ENCODE results near the gene C3orf22. TPM values are rescaled to one million over a fixed set of nuclear protein-coding genes. Genes with fewer than 3 reads are reported as not detected.

Gene C3orf22
- total RNA-seq, 1 experiment from 2014 or later = not detected

- H3K9me2 ChIP-seq (ENCODE audit: insufficient read depth) = no peaks in the 10 kb centered on the region
- CTCF ChIA-PET = no interaction called here
- no peaks in the 10 kb centered on the region for H3K4me1 ChIP-seq (replicated peaks; ENCODE audit: insufficient read depth)
- no peaks in the 10 kb centered on the region for H4K20me1 ChIP-seq (ENCODE audit: insufficient read depth)
- no peaks in the 10 kb centered on the region for H3K36me3 ChIP-seq (ENCODE audit: low read depth)
- POLR2A ChIA-PET (ENCODE audit: unreplicated experiment) = no interaction called here
- H3K4me3 ChIP-seq = no peak overlapping the region
- H3K9me3 ChIP-seq (ENCODE audit: insufficient read depth, low read depth) = no peaks in the 10 kb centered on the region
- TF ChIP-seq CTCF (conservative IDR thresholded peaks at IDR 0.05) = no peak
- TF ChIP-seq EZH2 (IDR thresholded peaks at IDR 0.05; ENCODE audit: low read depth) = no peak
- no peak overlapping the region for H2AFZ ChIP-seq
- no peaks in the 10 kb centered on the region for H3F3A ChIP-seq (ENCODE audit: insufficient read depth, low read depth)
- no peak overlapping the region for H3K4me2 ChIP-seq
- no peak overlapping the region for H3K27ac ChIP-seq
- no TSS peak for BruUV-seq (replicated peaks)
- peaks cover 44% of the 10 kb centered on the region for H3K27me3 ChIP-seq (ENCODE audit: insufficient read depth, low read depth)
- no peaks in the 10 kb centered on the region for H3K79me2 ChIP-seq (ENCODE audit: low read depth)
- intact Hi-C loops (cut with micrococcal nuclease; ENCODE audit: unreplicated experiment) = no loop called here
- no peak for DNase-seq
Observed at GRCh38 chr3:126530171-126531050, 28.3 kb downstream of the C3orf22 start.

- no peaks in the 10 kb centered on the region for H4K20me1 ChIP-seq (ENCODE audit: insufficient read depth)
- no peaks in the 10 kb centered on the region for H3K36me3 ChIP-seq (ENCODE audit: low read depth)
- H2AFZ ChIP-seq = no peak overlapping the region
- ChIA-PET POLR2A (ENCODE audit: unreplicated experiment) (no interaction called here), CTCF (interaction anchor here (0.6 kb wide), 1 partner anchor 515 kb away, joined by 5 read pairs; no protein-coding TSS in a partner anchor)
- no peaks in the 10 kb centered on the region for H3K9me3 ChIP-seq (ENCODE audit: insufficient read depth, low read depth)
- H3K27me3 ChIP-seq (ENCODE audit: insufficient read depth, low read depth) = peaks cover 41% of the 10 kb centered on the region
- no peak overlapping the region for H3K27ac ChIP-seq
- H3K4me2 ChIP-seq = no peak overlapping the region
- no peaks in the 10 kb centered on the region for H3F3A ChIP-seq (ENCODE audit: insufficient read depth, low read depth)
- H3K4me3 ChIP-seq = no peak overlapping the region
- no peak for DNase-seq
- no peaks in the 10 kb centered on the region for H3K4me1 ChIP-seq (replicated peaks; ENCODE audit: insufficient read depth)
- H3K9me2 ChIP-seq (ENCODE audit: insufficient read depth) = no peaks in the 10 kb centered on the region
- TF ChIP-seq CTCF (conservative IDR thresholded peaks at IDR 0.05) (no peak), EZH2 (IDR thresholded peaks at IDR 0.05; ENCODE audit: low read depth) (no peak)
- intact Hi-C loops (cut with micrococcal nuclease; ENCODE audit: unreplicated experiment) = no loop called here
- no peaks in the 10 kb centered on the region for H3K79me2 ChIP-seq (ENCODE audit: low read depth)
- no TSS peak for BruUV-seq (replicated peaks)
Observed at GRCh38 chr3:126529585-126530170, 29.1 kb downstream of the C3orf22 start.

- Histone ChIP-seq H3K79me2 (ENCODE audit: low read depth) (no peaks in the 10 kb centered on the region), H3K4me3 (no peak overlapping the region), H3K9me2 (ENCODE audit: insufficient read depth) (no peaks in the 10 kb centered on the region), H3K4me2 (no peak overlapping the region), H3K27me3 (ENCODE audit: insufficient read depth, low read depth) (peaks cover 39% of the 10 kb centered on the region), H3K27ac (no peak overlapping the region), H3K4me1 (replicated peaks; ENCODE audit: insufficient read depth) (no peaks in the 10 kb centered on the region), H4K20me1 (ENCODE audit: insufficient read depth) (no peaks in the 10 kb centered on the region), H2AFZ (no peak overlapping the region), H3K9me3 (ENCODE audit: insufficient read depth, low read depth) (no peaks in the 10 kb centered on the region), H3F3A (ENCODE audit: insufficient read depth, low read depth) (no peaks in the 10 kb centered on the region), H3K36me3 (ENCODE audit: low read depth) (no peaks in the 10 kb centered on the region)
- intact Hi-C loops (cut with micrococcal nuclease; ENCODE audit: unreplicated experiment) = no loop called here
- CTCF ChIA-PET = interaction anchor here (0.6 kb wide), 1 partner anchor 516 kb away, joined by 5 read pairs; no protein-coding TSS in a partner anchor
- BruUV-seq (replicated peaks) = no TSS peak
- POLR2A ChIA-PET (ENCODE audit: unreplicated experiment) = no interaction called here
- no peak for DNase-seq
- TF ChIP-seq EZH2 (IDR thresholded peaks at IDR 0.05; ENCODE audit: low read depth) (no peak), CTCF (conservative IDR thresholded peaks at IDR 0.05) (no peak)
Observed at GRCh38 chr3:126528800-126529541, 29.8 kb downstream of the C3orf22 start.
